Ovary (tissue), 9 donors: ENCODE measurements around the gene GNPTG. TPM values are rescaled to one million over a fixed set of nuclear protein-coding genes. Genes with fewer than 3 reads are reported as not detected.

ENCODE experiments used
- DNase-seq, 5 donors: peaks; one replicate each; pipeline ENCODE4 v3.0.0-alpha.2; 2019 to 2020
- H3K27ac ChIP-seq, 2 donors: fragments of 200-600 bp; one replicate each; pipeline versions ENCODE4 v1.5.1 to v1.8.0; 2019 to 2022
- H3K27me3 ChIP-seq: fragments of 200-600 bp; one replicate; pipeline ENCODE4 v1.8.0; 2022
- H3K36me3 ChIP-seq: fragments of 200-600 bp; sonication (generic); one replicate; pipeline ENCODE4 v1.5.1; 2019
- H3K4me1 ChIP-seq: one replicate; pipeline ENCODE4 v1.8.1; 2013; ENCODE audit warnings: mild to moderate bottlenecking, moderate library complexity; ENCODE audit not compliant: insufficient read depth
- H3K4me3 ChIP-seq: fragments of 200-600 bp; sonication (generic); one replicate; pipeline ENCODE4 v1.5.1; 2017
- H3K9me3 ChIP-seq, 2 donors: fragments of 200-600 bp in 1 of 2; sonication (generic) in 1 of 2; one replicate each; pipeline versions ENCODE4 v1.5.1 to v1.8.1; 2013 to 2019; ENCODE audit warnings: mild to moderate bottlenecking in 1 of 2, moderate library complexity in 1 of 2
- EP300 ChIP-seq: sonication (generic); formaldehyde crosslinking; IDR thresholded peaks from one replicate; pipeline ENCODE4 v1.6.1; 2017; ENCODE audit warnings: antibody characterized with exemption
- POLR2A ChIP-seq: fragments of 450-650 bp; IDR thresholded peaks from one replicate; pipeline ENCODE4 v1.6.1; 2017; ENCODE audit warnings: antibody characterized with exemption, mild to moderate bottlenecking, moderate library complexity
- WGBS, 3 donors: extraction: QIAGEN DNeasy Blood & Tissue Kit in 1 of 3; methylation state at CpG; one replicate each; pipeline versions ENCODE4 v1.1.5 to v1.1.7; 2013 to 2017; 5-methylcytosine and 5-hydroxymethylcytosine counted together
- intact Hi-C, 4 donors: fragments of 100-400 bp; cut with DNase I; formaldehyde crosslinking; loops; one replicate each; pipeline versions ENCODE4 v1.11.0 to v1.15.1; 2022 to 2023
- polyA plus RNA-seq, 2 donors: library from polyadenylated mRNA; stranded (reverse); fragments of 200-250 nt in 1 of 2; fragments of 350-450 nt in 1 of 2; fragmentation: Illumina TruSeq in 1 of 2; extraction: RNeasy Lipid Tissue Mini Kit (QIAGEN cat#74804) in 1 of 2; gene quantifications; one replicate each; pipeline ENCODE4 v1.2.3, GENCODE V29; 2013 to 2014
- total RNA-seq, 7 donors: library from RNA; depleted of rRNA in 2 of 7; stranded (reverse); fragments of >200 nt in 2 of 7; fragmentation: NEBNext Ultra II Directional in 3 of 7; extraction: Animal tissue kit (Norgen Biotek cat#: 25700) in 3 of 7; gene quantifications; one replicate each; pipeline versions ENCODE4 v1.1.0 to v1.2.4, GENCODE V29; 2016 to 2023
- TF ChIP-seq, protein P1 (sequence below), 3 donors: fragments of 450-650 bp in 2 of 3; fragments of 200-600 bp in 1 of 3; IDR thresholded peaks; one replicate each; pipeline versions ENCODE4 v1.5.1 to v1.8.0; 2016 to 2022; ENCODE audit warnings: antibody characterized with exemption in 3 of 3, mild to moderate bottlenecking in 1 of 3
- donor health status: DM: no; HTN: no; CAD: no; lungs with moderate emphysema.
- donor health status: DM: no; HTN: no; CAD: no.
- donor health status: Bipolar disorder and iron deficiency.
- donor health status: DM: yes; HTN: yes; CAD: no.
- donor health status: DM: no; HTN: no; CAD: no.
- donor health status: DM: yes; HTN: yes; CAD: no.

The GNPTG gene
- total and polyA plus RNA-seq, 9 donors = 26.0 to 68.1 (median 55.4) TPM

DNA sequence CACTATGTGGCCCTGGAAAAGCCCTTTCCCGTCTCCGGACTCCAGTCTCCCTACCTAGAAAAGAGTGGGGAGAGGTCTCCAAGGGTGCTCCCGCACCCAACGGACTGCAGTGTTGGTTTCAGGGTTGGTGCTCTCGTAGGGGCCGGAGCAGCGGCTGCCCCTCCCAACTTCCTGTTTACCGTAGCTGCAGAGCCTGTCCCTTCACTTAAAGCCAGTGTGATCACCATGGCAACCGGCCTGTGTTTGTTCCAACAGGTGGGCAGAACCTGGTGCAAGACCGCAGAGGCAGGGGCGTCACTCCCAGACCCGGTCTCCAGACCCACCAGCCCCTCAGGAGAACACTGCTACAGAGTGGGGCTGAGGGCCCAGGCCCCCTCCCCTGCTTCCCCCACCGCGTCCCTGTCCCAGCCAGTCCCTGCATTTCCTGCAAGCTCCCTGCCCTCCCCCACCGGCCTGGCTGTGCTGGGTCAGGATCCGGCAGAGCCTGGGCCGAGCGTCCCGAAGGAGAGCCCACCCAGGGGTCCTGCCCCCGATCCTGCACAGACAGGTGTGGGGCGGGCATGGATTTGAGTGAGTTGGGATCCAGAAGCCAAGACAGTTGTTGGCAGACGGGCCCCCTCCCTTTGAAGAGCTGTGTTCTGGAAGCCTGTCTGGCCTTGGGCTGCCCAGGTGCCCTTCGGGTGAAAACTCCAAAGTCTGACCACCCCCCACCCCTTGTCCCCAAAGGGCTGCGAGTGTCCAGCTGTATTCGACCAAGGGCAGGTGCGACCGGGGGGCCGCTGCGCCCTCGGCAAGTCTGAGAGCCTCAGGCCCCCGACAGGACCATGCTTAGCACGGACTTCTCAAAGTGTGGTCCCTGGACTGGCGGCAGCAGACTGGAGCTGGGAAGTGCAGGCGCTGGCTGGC is 19.8 kb upstream of the GNPTG start:
- Histone ChIP-seq H3K4me3 (no peak overlapping the region), H3K9me3 (no peaks in the 10 kb centered on the region), H3K36me3 (no peaks in the 10 kb centered on the region), H3K27me3 (no peaks in the 10 kb centered on the region), H3K27ac (no peak overlapping the region), H3K4me1 (no peaks in the 10 kb centered on the region)
- peak in 1 of 5 donors; percentile 55 for DNase-seq
- intact Hi-C loops = no loop called here
- 3 to 8% (median 3%) methylated on average over 26 to 34 of the region's 34 CpGs for WGBS, 3 donors
- TF ChIP-seq, protein P1, sequence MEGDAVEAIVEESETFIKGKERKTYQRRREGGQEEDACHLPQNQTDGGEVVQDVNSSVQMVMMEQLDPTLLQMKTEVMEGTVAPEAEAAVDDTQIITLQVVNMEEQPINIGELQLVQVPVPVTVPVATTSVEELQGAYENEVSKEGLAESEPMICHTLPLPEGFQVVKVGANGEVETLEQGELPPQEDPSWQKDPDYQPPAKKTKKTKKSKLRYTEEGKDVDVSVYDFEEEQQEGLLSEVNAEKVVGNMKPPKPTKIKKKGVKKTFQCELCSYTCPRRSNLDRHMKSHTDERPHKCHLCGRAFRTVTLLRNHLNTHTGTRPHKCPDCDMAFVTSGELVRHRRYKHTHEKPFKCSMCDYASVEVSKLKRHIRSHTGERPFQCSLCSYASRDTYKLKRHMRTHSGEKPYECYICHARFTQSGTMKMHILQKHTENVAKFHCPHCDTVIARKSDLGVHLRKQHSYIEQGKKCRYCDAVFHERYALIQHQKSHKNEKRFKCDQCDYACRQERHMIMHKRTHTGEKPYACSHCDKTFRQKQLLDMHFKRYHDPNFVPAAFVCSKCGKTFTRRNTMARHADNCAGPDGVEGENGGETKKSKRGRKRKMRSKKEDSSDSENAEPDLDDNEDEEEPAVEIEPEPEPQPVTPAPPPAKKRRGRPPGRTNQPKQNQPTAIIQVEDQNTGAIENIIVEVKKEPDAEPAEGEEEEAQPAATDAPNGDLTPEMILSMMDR (IDR thresholded peaks at IDR 0.05) = no peak
- no peak for TF ChIP-seq POLR2A
- TF ChIP-seq EP300 = no peak

GRCh38 chr16:1332618-1333148 is 19.0 kb upstream of the GNPTG start:
- H3K27me3 ChIP-seq = no peaks in the 10 kb centered on the region
- no peak for DNase-seq
- no peak overlapping the region for H3K27ac ChIP-seq
- H3K4me1 ChIP-seq = no peaks in the 10 kb centered on the region
- intact Hi-C loops = no loop called here
- no peaks in the 10 kb centered on the region for H3K9me3 ChIP-seq
- WGBS, 3 donors = 4 to 5% (median 5%) methylated on average over 23 to 26 of the region's 26 CpGs
- no peaks in the 10 kb centered on the region for H3K36me3 ChIP-seq
- TF ChIP-seq, protein P1 (IDR thresholded peaks at IDR 0.05) = no peak
- H3K4me3 ChIP-seq = peak overlapping the region; percentile 1

- DNase-seq = no peak
- TF ChIP-seq EP300 = no peak
- no peak for TF ChIP-seq POLR2A
- TF ChIP-seq, protein P1 (IDR thresholded peaks at IDR 0.05) = no peak
- Histone ChIP-seq H3K4me1 (no peaks in the 10 kb centered on the region), H3K9me3 (no peaks in the 10 kb centered on the region), H3K36me3 (no peaks in the 10 kb centered on the region), H3K27ac (no peak within 1 kb of the TSS), H3K27me3 (no peaks in the 10 kb centered on the region), H3K4me3 (peak within 1 kb of the TSS; percentile 25)
- 1 to 2% (median 2%) methylated on average over 18 to 83 of the region's 83 CpGs for WGBS, 3 donors
- intact Hi-C loops = no loop called here
These were observed 18.4 kb upstream of the GNPTG start, which contains the start of gene BAIAP3 for GRCh38 chr16:1333149-1333812. Gene BAIAP3 (plus strand): TSS chr16:1333645. CDS start chr16:1338550, 4,905 bp downstream.

DNA sequence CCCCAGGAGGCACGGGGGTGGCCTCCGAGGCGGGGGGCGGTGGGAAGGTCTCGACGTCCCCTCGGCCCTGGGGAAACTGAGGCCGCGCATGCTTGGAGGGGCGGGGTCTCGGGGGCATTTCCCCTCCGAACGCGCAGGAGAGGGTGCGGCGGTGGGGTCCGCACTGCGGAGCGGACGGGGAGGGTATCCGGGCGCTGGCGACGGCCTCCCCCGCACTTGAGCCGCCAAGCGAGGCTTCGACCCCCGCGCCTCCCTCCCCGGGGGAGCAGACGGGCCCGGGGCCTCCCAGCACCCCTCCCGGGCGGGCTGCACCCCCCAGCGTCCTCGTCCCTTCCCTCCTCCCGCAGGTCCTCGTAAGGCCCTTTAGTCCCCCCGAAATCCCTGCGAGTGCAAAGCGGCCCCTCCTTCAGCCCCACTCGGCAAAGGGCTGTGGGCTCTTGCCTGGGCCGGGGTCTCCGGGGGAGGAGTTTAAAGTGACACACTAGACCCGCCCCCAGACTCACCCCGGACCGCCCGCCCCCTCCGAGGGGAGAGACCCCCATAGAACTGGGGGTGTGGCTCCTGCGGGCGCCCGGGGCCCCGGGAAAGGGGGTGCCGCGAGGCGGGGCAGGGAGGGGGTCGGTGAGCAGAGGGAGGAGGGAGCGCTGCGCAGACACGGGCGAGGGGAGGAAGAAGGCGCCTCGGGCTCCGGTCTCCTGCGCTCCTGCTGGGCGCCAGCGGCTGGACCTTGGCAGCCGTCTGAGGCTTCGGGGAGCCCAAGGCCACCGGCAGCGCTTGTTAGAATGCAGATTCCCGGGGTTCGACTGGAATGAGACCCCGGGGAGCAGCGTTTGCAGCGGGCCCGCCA is 17.7 kb upstream of the GNPTG start:
- TF ChIP-seq, protein P1 (IDR thresholded peaks at IDR 0.05) = no peak
- TF ChIP-seq EP300 = no peak
- TF ChIP-seq POLR2A = no peak
- DNase-seq = no peak
- H3K27me3 ChIP-seq = no peaks in the 10 kb centered on the region
- H3K36me3 ChIP-seq = no peaks in the 10 kb centered on the region
- H3K4me1 ChIP-seq = no peaks in the 10 kb centered on the region
- H3K27ac ChIP-seq = no peak overlapping the region
- no peaks in the 10 kb centered on the region for H3K9me3 ChIP-seq
- intact Hi-C loops = no loop called here
- peak overlapping the region; percentile 25 for H3K4me3 ChIP-seq
- 1 to 3% (median 2%) methylated on average over 44 to 78 of the region's 78 CpGs for WGBS, 3 donors
